MM.1S (cell line): ENCODE measurements around the gene TECPR2.

ENCODE experiments used
- EZH2 ChIP-seq: fragments of 300-600 bp; sonication (generic); optimal IDR thresholded peaks from 2 replicates; pipeline ENCODE3; 2017; ENCODE audit warnings: low read depth, mild to moderate bottlenecking, antibody characterized with exemption, low read length, mixed read lengths
- EZH2phosphoT487 ChIP-seq: fragments of 300-600 bp; sonication (generic); IDR thresholded peaks from 2 replicates; pipeline ENCODE4 v1.6.1; 2018; ENCODE audit warnings: antibody characterized with exemption, low read length
- TF ChIP-seq, protein P1 (sequence below): fragments of 300-600 bp; sonication (generic); IDR thresholded peaks from 2 replicates; pipeline ENCODE4 v1.5.1; 2016; ENCODE audit warnings: antibody characterized with exemption, low read length, mixed read lengths

DNA sequence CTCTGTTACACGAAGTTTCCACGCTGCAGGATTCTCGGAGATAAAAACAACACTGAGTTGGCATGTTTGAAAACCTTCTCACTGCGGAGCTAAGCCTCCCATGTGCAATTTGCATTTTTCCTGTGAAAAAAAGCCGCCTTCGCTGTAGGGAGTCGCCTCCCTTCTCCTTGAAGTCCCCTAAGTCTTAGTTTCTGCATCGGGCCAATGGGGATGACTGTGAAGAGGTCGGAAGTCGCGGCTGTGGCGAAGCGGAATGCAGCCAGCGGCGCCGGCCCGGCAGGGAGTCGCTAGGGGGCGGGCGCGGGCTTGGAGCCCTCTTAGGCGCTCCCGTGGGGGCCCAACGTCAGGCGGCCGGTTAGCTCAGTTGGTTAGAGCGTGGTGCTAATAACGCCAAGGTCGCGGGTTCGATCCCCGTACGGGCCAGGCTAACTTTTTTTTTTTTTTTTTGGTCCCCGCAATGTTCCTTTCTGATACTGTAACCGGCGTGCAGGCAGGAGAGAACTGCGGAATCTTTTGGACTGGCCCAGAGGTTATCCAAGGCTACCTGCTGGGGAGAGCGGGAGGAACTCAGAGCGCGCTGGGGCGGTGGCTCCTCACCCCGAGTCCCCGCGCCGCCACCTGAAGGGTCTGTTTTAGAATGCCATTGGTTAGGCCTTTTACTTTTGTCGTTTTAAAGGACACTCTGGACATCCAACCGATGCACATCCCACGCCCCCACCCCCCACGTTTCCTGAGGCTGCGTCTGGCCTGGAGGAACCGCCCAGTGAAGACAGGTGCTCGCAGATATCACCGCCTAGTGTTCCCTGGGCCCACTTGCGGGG, 45.8 kb upstream of the TECPR2 start:
- TF ChIP-seq, protein P1, sequence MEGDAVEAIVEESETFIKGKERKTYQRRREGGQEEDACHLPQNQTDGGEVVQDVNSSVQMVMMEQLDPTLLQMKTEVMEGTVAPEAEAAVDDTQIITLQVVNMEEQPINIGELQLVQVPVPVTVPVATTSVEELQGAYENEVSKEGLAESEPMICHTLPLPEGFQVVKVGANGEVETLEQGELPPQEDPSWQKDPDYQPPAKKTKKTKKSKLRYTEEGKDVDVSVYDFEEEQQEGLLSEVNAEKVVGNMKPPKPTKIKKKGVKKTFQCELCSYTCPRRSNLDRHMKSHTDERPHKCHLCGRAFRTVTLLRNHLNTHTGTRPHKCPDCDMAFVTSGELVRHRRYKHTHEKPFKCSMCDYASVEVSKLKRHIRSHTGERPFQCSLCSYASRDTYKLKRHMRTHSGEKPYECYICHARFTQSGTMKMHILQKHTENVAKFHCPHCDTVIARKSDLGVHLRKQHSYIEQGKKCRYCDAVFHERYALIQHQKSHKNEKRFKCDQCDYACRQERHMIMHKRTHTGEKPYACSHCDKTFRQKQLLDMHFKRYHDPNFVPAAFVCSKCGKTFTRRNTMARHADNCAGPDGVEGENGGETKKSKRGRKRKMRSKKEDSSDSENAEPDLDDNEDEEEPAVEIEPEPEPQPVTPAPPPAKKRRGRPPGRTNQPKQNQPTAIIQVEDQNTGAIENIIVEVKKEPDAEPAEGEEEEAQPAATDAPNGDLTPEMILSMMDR: peak; percentile 50
- TF ChIP-seq EZH2 (no peak), EZH2phosphoT487 (no peak)
